ENCODE measurements around the gene PSMG4.
A peak's percentile ranks its signal among the peaks of the same experiment; 100 is the strongest.
"Not testable (repeated sequence)": the region's sequence is repeated elsewhere in the genome, so short reads cannot be mapped to it uniquely, and the experiment has no call there.

Gene PSMG4

GRCh38 chr6:3230256-3230882 is 28.4 kb upstream of the PSMG4 start:
- DNase-seq (ENCODE audit: low read depth): no peak

GRCh38 chr6:3230900-3231246 is 27.9 kb upstream of the PSMG4 start:
- DNase-seq (ENCODE audit: low read depth): no peak

- DNase-seq (ENCODE audit: low read depth): peak; percentile 56
These were observed 27.3 kb upstream of the PSMG4 start for GRCh38 chr6:3231247-3232016.

GRCh38 chr6:3232017-3232945 is 26.5 kb upstream of the PSMG4 start:
- DNase-seq (ENCODE audit: low read depth): no peak

- DNase-seq (ENCODE audit: low read depth): no peak
These were observed 25.4 kb upstream of the PSMG4 start for GRCh38 chr6:3233321-3233720.

- DNase-seq (ENCODE audit: low read depth): no peak
These were observed 24.8 kb upstream of the PSMG4 start for GRCh38 chr6:3233904-3234303.

- no peak for DNase-seq (ENCODE audit: low read depth)
These were observed 23.3 kb upstream of the PSMG4 start for GRCh38 chr6:3235486-3235885.

- no peak for DNase-seq (ENCODE audit: low read depth)
These were observed 22.7 kb upstream of the PSMG4 start for GRCh38 chr6:3236005-3236404.

GRCh38 chr6:3237761-3238662 is 20.7 kb upstream of the PSMG4 start:
- no peak for DNase-seq (ENCODE audit: low read depth)

- DNase-seq (ENCODE audit: low read depth): no peak
These were observed 19.5 kb upstream of the PSMG4 start for GRCh38 chr6:3239110-3239830.

GRCh38 chr6:3240595-3240994 is 18.2 kb upstream of the PSMG4 start:
- no peak for DNase-seq (ENCODE audit: low read depth)

- not testable (repeated sequence) for DNase-seq (ENCODE audit: low read depth)
These were observed 17.0 kb upstream of the PSMG4 start for GRCh38 chr6:3241745-3242144.

GRCh38 chr6:3242768-3243167 is 16.0 kb upstream of the PSMG4 start:
- DNase-seq (ENCODE audit: low read depth): no peak

GRCh38 chr6:3244003-3244831 is 14.5 kb upstream of the PSMG4 start:
- no peak for DNase-seq (ENCODE audit: low read depth)

GRCh38 chr6:3244832-3245161 is 13.9 kb upstream of the PSMG4 start:
- not testable (repeated sequence) for DNase-seq (ENCODE audit: low read depth)

- DNase-seq (ENCODE audit: low read depth): no peak
These were observed 13.5 kb upstream of the PSMG4 start for GRCh38 chr6:3245216-3245615.

GRCh38 chr6:3247255-3248146 is 11.2 kb upstream of the PSMG4 start:
- DNase-seq (ENCODE audit: low read depth): no peak

- DNase-seq (ENCODE audit: low read depth): no peak
These were observed 8.9 kb upstream of the PSMG4 start for GRCh38 chr6:3249821-3250220.

- no peak for DNase-seq (ENCODE audit: low read depth)
These were observed 8.5 kb upstream of the PSMG4 start for GRCh38 chr6:3250231-3250675.
